Measurements from ENCODE around the gene MET. TPM values are rescaled to one million over a fixed set of nuclear protein-coding genes. Genes with fewer than 3 reads are reported as not detected.
A peak's percentile ranks its signal among the peaks of the same experiment; 100 is the strongest.

MET gene
- total and polyA plus RNA-seq, 2 of the 13 experiments (the other 11 are each of a cell fraction or from before 2014, with no cell fraction given): 21.8 to 31.5 TPM

DNA sequence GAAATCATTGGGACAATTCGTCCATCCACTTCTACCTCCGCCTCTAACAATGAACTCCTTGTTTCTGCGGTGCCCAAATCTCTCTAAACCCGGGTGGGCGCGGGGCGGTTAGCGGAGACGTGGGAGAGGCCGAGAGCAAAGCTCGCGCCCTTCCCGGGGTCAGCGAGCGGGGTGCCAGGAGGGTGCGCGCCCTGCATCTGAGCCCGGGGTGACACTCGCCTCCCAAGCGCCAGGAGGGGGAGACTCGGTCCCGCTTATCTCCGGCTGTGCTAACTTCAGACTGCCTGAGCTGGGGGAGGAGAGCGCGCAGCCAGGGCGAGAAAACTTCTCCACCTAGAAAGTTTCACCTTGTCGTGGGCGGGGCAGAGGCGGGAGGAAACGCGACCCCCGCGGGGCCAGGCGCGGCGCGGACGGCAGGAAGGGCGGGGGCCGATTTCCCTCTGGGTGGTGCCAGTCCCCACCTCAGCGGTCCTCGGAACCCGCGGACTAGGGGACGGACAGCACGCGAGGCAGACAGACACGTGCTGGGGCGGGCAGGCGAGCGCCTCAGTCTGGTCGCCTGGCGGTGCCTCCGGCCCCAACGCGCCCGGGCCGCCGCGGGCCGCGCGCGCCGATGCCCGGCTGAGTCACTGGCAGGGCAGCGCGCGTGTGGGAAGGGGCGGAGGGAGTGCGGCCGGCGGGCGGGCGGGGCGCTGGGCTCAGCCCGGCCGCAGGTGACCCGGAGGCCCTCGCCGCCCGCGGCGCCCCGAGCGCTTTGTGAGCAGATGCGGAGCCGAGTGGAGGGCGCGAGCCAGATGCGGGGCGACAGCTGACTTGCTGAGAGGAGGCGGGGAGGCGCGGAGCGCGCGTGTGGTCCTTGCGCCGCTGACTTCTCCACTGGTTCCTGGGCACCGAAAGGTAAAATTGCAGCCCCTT lies at the start of gene MET (continued):
- no peak for TF ChIP-seq PHB2 (IDR thresholded peaks at IDR 0.05; ENCODE audit: partially characterized antibody)
- TF ChIP-seq AKAP8 (CRISPR knock-in tag; IDR thresholded peaks at IDR 0.05): peak; percentile 77; the same call in 1 of the 2 replicates
- TF ChIP-seq NR1H2 (CRISPR knock-in tag; IDR thresholded peaks at IDR 0.05; ENCODE audit: borderline replicate concordance, low read depth): peak; percentile 72
- TF ChIP-seq, protein P1, sequence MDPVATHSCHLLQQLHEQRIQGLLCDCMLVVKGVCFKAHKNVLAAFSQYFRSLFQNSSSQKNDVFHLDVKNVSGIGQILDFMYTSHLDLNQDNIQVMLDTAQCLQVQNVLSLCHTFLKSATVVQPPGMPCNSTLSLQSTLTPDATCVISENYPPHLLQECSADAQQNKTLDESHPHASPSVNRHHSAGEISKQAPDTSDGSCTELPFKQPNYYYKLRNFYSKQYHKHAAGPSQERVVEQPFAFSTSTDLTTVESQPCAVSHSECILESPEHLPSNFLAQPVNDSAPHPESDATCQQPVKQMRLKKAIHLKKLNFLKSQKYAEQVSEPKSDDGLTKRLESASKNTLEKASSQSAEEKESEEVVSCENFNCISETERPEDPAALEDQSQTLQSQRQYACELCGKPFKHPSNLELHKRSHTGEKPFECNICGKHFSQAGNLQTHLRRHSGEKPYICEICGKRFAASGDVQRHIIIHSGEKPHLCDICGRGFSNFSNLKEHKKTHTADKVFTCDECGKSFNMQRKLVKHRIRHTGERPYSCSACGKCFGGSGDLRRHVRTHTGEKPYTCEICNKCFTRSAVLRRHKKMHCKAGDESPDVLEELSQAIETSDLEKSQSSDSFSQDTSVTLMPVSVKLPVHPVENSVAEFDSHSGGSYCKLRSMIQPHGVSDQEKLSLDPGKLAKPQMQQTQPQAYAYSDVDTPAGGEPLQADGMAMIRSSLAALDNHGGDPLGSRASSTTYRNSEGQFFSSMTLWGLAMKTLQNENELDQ (CRISPR knock-in tag; IDR thresholded peaks at IDR 0.05; ENCODE audit: borderline replicate concordance): no peak
- TF ChIP-seq, protein P2, sequence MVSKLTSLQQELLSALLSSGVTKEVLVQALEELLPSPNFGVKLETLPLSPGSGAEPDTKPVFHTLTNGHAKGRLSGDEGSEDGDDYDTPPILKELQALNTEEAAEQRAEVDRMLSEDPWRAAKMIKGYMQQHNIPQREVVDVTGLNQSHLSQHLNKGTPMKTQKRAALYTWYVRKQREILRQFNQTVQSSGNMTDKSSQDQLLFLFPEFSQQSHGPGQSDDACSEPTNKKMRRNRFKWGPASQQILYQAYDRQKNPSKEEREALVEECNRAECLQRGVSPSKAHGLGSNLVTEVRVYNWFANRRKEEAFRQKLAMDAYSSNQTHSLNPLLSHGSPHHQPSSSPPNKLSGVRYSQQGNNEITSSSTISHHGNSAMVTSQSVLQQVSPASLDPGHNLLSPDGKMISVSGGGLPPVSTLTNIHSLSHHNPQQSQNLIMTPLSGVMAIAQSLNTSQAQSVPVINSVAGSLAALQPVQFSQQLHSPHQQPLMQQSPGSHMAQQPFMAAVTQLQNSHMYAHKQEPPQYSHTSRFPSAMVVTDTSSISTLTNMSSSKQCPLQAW (CRISPR knock-in tag; IDR thresholded peaks at IDR 0.05): peak; percentile 94
- TF ChIP-seq ARNT (IDR thresholded peaks at IDR 0.05): no peak
- TF ChIP-seq HNRNPK (IDR thresholded peaks at IDR 0.05; ENCODE audit: low read depth, low read length, poor library complexity, severe bottlenecking): no peak
- TF ChIP-seq, protein P3, sequence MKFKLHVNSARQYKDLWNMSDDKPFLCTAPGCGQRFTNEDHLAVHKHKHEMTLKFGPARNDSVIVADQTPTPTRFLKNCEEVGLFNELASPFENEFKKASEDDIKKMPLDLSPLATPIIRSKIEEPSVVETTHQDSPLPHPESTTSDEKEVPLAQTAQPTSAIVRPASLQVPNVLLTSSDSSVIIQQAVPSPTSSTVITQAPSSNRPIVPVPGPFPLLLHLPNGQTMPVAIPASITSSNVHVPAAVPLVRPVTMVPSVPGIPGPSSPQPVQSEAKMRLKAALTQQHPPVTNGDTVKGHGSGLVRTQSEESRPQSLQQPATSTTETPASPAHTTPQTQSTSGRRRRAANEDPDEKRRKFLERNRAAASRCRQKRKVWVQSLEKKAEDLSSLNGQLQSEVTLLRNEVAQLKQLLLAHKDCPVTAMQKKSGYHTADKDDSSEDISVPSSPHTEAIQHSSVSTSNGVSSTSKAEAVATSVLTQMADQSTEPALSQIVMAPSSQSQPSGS (CRISPR knock-in tag; IDR thresholded peaks at IDR 0.05): no peak
- TF ChIP-seq ZNF143 (CRISPR knock-in tag; IDR thresholded peaks at IDR 0.05): no peak
- TF ChIP-seq, protein P4, sequence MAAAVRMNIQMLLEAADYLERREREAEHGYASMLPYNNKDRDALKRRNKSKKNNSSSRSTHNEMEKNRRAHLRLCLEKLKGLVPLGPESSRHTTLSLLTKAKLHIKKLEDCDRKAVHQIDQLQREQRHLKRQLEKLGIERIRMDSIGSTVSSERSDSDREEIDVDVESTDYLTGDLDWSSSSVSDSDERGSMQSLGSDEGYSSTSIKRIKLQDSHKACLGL (CRISPR knock-in tag; IDR thresholded peaks at IDR 0.05): no peak; the same call in 1 of the 2 replicates
- TF ChIP-seq ZNF354B (CRISPR knock-in tag; IDR thresholded peaks at IDR 0.05): no peak
- TF ChIP-seq ZFP1 (CRISPR knock-in tag; IDR thresholded peaks at IDR 0.05): 0 out of 2 replicates have a peak, but pooled peaks have one; percentile 24
- no peak for TF ChIP-seq SRSF1 (optimal IDR thresholded peaks at IDR 0.05; ENCODE audit: low read depth, low read length)
- TF ChIP-seq, protein P5, sequence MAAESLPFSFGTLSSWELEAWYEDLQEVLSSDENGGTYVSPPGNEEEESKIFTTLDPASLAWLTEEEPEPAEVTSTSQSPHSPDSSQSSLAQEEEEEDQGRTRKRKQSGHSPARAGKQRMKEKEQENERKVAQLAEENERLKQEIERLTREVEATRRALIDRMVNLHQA (CRISPR knock-in tag; IDR thresholded peaks at IDR 0.05): no peak
- TF ChIP-seq, protein P6, sequence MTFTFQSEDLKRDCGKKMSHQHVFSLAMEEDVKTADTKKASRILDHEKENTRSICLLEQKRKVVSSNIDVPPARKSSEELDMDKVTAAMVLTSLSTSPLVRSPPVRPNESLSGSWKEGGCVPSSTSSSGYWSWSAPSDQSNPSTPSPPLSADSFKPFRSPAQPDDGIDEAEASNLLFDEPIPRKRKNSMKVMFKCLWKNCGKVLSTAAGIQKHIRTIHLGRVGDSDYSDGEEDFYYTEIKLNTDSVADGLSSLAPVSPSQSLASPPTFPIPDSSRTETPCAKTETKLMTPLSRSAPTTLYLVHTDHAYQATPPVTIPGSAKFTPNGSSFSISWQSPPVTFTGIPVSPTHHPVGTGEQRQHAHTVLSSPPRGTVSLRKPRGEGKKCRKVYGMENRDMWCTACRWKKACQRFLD (CRISPR knock-in tag; IDR thresholded peaks at IDR 0.05; ENCODE audit: borderline replicate concordance): no peak; the same call in 1 of the 2 replicates
- 0 out of 2 replicates have a peak, but pooled peaks have one; percentile 35 for TF ChIP-seq HMG20B (CRISPR knock-in tag; conservative IDR thresholded peaks at IDR 0.05)
- TF ChIP-seq ZGPAT (CRISPR knock-in tag; IDR thresholded peaks at IDR 0.05): peak; percentile 90
- peak; percentile 85 for TF ChIP-seq MXD3 (CRISPR knock-in tag; IDR thresholded peaks at IDR 0.05)

Data from HepG2 (cell line).